Ishikawa (cell line): ENCODE data around the gene NRM.

Experiments
- CREB1 ChIP-seq: IDR thresholded peaks from 2 replicates; pipeline ENCODE4 v1.6.1; 2012; ENCODE audit warnings: low read depth
- EGR1 ChIP-seq: IDR thresholded peaks from 2 replicates; pipeline ENCODE4 v1.6.1; 2012
- TAF1 ChIP-seq: IDR thresholded peaks from 2 replicates; pipeline ENCODE4 v1.6.1; 2012; ENCODE audit warnings: low read depth, mild to moderate bottlenecking
- TF ChIP-seq, protein P1 (sequence below): IDR thresholded peaks from 2 replicates; pipeline ENCODE4 v1.6.1; 2012
- TF ChIP-seq, protein P2 (sequence below): IDR thresholded peaks from 2 replicates; pipeline ENCODE4 v1.6.1; 2012; ENCODE audit warnings: low read depth, mild to moderate bottlenecking

DNA sequence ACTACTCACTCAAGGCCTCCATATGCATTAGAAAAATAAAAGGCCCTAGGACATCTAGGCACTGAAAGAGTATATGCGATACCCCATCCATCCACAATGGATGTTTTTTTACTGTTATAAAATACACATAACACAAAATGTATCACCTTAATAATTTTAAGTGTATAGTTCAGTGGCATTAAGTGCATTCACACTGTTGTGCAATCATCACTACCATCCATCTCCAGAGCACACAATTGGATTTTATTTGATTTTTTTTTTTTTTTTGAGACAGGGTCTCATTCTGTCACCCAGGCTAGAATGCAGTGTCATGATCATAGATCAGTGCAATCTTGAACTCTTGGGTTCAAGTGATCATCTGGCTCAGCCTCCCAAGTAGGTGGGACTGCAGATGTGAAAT is 23.5 kb upstream of the NRM start:
- TF ChIP-seq, protein P1, sequence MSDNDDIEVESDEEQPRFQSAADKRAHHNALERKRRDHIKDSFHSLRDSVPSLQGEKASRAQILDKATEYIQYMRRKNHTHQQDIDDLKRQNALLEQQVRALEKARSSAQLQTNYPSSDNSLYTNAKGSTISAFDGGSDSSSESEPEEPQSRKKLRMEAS = no peak
- no peak for TF ChIP-seq EGR1
- TF ChIP-seq, protein P2, sequence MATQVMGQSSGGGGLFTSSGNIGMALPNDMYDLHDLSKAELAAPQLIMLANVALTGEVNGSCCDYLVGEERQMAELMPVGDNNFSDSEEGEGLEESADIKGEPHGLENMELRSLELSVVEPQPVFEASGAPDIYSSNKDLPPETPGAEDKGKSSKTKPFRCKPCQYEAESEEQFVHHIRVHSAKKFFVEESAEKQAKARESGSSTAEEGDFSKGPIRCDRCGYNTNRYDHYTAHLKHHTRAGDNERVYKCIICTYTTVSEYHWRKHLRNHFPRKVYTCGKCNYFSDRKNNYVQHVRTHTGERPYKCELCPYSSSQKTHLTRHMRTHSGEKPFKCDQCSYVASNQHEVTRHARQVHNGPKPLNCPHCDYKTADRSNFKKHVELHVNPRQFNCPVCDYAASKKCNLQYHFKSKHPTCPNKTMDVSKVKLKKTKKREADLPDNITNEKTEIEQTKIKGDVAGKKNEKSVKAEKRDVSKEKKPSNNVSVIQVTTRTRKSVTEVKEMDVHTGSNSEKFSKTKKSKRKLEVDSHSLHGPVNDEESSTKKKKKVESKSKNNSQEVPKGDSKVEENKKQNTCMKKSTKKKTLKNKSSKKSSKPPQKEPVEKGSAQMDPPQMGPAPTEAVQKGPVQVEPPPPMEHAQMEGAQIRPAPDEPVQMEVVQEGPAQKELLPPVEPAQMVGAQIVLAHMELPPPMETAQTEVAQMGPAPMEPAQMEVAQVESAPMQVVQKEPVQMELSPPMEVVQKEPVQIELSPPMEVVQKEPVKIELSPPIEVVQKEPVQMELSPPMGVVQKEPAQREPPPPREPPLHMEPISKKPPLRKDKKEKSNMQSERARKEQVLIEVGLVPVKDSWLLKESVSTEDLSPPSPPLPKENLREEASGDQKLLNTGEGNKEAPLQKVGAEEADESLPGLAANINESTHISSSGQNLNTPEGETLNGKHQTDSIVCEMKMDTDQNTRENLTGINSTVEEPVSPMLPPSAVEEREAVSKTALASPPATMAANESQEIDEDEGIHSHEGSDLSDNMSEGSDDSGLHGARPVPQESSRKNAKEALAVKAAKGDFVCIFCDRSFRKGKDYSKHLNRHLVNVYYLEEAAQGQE = no peak
- TF ChIP-seq CREB1 = no peak
- TF ChIP-seq TAF1 = no peak
